Measurements from ENCODE around the gene RFPL2. TPM values are rescaled to one million over a fixed set of nuclear protein-coding genes. Genes with fewer than 3 reads are reported as not detected.
"Not testable (repeated sequence)": the region's sequence is repeated elsewhere in the genome, so short reads cannot be mapped to it uniquely, and the experiment has no call there.

The RFPL2 gene
- total RNA-seq, 1 experiment from 2014 or later = not detected

GRCh38 chr22:32164075-32164860 is 40.6 kb downstream of the RFPL2 start:
- DNase-seq (ENCODE audit: low spot score) = no peak

DNA sequence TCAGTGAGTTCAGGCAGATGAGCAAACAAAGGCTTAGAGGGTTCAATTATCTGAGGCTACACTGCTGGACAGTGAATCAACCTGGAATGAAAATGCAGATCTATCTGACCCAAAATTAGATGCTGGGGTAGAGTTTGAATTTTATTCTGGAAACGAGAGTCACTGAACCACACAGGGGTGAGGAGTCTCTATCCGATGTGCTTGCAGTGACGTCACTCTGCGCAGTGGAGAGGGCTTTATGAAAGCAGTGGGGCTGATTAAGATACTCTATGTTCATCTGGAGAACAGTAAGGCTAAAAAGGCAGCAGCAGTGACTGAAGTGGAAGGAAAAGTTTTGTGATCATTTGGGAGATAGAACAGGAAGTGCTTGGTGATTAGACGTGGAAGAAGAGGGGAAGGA is 44.5 kb downstream of the RFPL2 start:
- DNase-seq (ENCODE audit: low spot score) = not testable (repeated sequence)

- DNase-seq (ENCODE audit: low spot score) = no peak
Observed at GRCh38 chr22:32158712-32159533, 46.0 kb downstream of the RFPL2 start, which contains the start of gene C22orf42. Gene C22orf42, minus strand, starts transcription at chr22:32159303. Its CDS starts 88 bp downstream, at chr22:32159215.

DNA sequence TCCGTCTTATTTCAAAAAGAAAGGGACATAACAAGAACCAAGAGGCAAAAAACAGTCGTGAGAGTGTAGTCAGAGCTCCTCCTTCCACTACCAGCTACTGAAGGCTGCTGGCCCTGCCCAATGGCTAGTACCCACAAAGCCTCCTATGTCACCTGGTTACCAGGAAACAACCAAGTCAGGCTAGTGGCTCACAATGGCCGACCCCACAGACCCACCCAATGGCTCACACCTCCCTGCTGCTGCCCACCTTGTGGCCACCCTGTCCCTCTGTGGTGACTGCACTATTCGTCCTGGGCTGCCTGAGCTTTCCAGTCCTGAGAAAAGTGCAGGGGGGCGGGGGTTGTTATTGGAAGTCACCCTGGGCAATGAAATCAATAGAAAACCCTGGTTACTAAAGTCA is 47.2 kb downstream of the RFPL2 start:
- not testable (repeated sequence) for DNase-seq (ENCODE audit: low spot score)

DNA sequence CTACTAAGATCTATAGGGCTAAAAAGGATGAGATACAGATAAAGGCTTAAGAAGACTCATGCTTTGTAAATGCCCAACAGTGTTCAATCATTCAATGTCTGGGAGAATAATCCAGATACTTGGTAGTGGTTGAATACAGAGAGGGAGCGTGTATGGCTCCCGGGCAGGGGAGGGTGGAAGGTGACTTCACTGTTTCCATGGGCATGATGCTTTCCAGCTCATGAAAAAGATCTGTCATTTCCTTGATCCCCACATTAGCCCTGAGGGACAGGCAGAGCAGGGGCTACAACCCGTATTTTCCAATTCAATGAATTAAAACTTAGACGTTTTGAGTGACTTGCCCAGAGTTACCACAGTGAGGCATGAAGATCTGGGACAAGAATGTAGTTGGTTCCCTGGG is 50.1 kb downstream of the RFPL2 start:
- not testable (repeated sequence) for DNase-seq (ENCODE audit: low spot score)

- not testable (repeated sequence) for DNase-seq (ENCODE audit: low spot score)
Observed at GRCh38 chr22:32151641-32152040, 53.2 kb downstream of the RFPL2 start.

- not testable (repeated sequence) for DNase-seq (ENCODE audit: low spot score)
Observed at GRCh38 chr22:32150647-32151046, 54.2 kb downstream of the RFPL2 start.

DNA sequence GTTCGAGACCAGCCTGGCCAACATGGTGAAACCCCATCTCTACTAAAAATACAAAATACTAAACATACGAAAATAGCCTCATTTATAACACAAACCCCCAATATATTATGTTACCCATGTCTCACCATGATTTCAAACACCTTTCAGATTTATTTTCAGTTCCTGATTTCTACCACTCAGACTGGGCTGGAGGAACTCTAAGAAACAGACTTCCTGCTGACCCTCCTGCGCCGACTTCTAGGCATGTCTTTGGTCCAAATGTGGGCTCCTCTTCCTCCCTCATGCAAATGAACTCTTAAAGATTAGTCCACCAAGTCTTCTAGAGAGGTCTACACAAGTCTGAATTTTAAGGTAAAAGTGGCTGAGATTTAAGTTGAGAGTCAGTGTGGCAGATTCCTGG is 56.5 kb downstream of the RFPL2 start:
- not testable (repeated sequence) for DNase-seq (ENCODE audit: low spot score)

DNA sequence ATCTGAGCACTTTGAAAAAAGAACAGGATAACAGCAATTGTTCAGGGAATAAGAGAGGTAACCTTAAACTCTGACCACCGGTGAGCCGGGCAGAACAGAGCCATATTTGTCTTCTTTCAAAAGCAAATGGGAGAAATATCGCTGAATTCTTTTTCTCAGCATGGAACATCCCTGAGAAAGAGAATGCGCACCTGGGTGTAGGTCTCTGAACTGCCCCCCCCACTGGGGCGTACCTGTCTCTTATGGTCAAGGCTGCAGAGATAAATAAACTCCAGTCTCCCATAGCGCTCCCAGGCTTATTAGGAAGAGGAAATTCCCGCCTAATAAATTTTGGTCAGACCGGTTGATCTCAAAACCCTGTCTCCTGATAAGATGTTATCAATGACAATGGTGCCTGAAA is 57.7 kb downstream of the RFPL2 start:
- DNase-seq (ENCODE audit: low spot score) = not testable (repeated sequence)

DNA sequence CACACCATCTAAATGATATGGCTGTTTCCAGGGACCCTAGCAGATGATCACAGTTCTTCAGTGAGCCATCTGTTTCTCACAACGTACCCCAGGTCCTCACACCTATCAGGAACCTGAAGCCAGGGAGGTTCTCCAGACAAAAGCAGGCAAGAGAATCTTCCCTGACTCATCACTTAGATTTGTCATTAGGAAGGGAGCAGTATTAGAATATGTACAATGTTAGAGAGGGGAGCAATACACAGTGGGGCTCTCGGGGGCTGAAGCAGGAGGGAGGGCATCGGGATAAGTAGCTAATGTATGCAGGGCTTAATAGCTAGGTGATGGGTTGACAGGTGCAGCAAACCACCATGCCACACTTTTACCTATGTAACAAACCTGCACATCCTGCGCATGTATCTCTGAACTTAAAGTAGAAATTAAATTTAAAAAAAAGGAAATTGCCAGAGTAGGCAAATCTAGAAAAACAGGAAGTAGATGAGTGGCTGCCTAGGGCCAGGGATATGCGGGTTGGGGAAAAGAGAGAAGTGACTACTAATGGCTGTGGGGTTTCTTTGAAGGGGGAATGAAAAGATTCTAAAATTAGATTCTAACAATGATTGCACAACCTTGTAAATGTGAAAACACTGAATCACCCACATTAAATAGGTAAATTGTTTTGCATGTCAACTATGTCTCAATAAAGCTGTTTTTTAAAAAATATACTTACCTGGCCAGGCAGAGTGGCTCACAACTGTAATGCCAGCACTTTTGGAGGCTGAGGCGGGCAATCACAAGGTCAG is 60.2 kb downstream of the RFPL2 start:
- no peak for DNase-seq (ENCODE audit: low spot score)

DNA sequence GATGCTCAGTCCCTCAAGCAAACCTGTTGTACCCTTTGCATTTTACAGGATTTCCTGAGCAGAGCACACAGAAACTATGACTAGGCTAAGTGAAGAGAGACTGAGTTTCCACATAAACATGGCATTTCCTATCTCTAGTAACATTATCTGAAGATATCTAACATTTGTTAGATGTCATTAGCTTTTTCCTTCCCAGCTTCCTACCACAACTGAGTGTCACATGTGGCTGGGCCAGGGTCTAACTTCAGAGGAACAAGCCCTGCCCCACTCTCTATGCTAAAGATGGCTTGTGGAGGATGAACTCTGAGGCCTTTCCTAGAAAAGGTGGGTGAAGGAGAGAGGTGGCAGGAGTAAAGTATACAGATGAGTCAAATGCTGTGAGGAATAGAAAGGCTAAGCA is 62.3 kb downstream of the RFPL2 start:
- no peak for DNase-seq (ENCODE audit: low spot score)

DNA sequence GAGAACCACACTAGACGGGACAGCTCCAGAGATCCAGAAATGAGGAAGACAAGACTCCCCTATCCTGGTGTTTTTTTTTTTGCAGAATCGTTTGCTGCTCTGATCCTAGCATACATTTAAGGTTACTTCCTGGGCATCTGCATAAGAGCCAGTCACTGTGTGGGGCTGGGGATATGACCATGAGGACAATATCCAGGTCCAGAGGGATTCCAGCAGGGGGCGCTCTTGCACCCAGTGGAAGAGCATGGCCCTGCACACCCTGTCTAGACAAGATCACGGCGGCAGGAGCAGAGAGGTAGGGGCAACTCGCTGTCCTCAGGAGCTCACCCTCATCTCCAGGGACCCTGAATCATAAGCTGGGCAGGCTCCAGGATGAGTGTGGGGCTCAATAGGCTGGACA is 64.2 kb downstream of the RFPL2 start:
- not testable (repeated sequence) for DNase-seq (ENCODE audit: low spot score)

Other genes starting within 250 kb of the RFPL2 start
- gene SLC5A1, start 161.8 kb downstream of the RFPL2 start, total RNA-seq (2014; rRNA removed; shearing (Covaris generic)) = not detected in 2 replicates
- not detected in 2 replicates for gene C22orf42, start 45.8 kb downstream of the RFPL2 start, total RNA-seq (2014; rRNA removed; shearing (Covaris generic))
- 0.04 TPM in 1 of 2 replicates, not detected in the other for gene SLC5A4, start 50.3 kb upstream of the RFPL2 start, total RNA-seq (2014; rRNA removed; shearing (Covaris generic))
- gene RFPL3, start 152.8 kb upstream of the RFPL2 start, total RNA-seq (2014; rRNA removed; shearing (Covaris generic)) = not detected in 2 replicates
- 93.7 and 110 TPM in 2 replicates for gene RTCB, start 207.2 kb upstream of the RFPL2 start, total RNA-seq (2014; rRNA removed; shearing (Covaris generic))